GM12873 (cell line): ENCODE results near the gene FURIN.

Source experiments
- TF ChIP-seq, protein P1 (sequence below): IDR thresholded peaks from 2 replicates; pipeline ENCODE4 v1.5.1; 2012; ENCODE audit warnings: low read depth, mild to moderate bottlenecking, moderate library complexity, low read length, control low read depth; ENCODE audit not compliant: insufficient read depth; ENCODE audit errors: missing control alignments

Gene FURIN

DNA sequence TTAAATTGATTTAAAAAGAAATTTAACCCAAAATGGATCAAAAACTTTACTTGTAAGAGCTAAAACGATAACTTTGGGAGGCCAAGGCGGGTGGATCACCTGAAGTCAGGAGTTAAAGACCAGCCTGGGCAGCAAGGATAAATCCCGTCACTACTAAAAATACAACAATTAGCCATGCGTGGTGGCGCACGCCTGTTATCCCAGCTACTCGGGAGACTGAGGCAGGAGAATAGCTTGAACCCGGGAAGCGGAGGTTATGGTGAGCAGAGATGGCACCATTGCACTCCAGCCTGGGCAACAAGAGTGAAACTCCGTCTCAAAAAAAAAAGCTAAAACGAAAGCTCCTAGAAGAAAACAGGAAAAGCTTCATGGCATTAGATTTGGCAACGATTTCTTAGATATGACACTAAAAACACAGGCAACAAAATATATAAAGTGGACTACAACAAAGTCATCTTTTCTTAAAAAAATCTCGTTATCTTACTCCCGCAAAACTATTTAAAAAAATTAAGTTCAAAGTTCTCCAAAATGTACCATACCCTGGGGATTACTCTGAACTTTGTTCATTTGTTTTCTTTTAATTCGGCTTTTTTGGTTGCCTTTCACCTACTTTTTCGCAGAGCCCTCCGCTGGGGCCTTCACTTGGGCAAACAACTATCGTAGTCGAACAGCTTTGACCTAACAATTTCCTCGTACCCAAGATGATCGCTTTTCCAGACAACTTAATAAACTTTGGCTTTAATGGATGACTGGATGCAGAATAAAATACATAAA is 61.0 kb downstream of the FURIN start:
- TF ChIP-seq, protein P1, sequence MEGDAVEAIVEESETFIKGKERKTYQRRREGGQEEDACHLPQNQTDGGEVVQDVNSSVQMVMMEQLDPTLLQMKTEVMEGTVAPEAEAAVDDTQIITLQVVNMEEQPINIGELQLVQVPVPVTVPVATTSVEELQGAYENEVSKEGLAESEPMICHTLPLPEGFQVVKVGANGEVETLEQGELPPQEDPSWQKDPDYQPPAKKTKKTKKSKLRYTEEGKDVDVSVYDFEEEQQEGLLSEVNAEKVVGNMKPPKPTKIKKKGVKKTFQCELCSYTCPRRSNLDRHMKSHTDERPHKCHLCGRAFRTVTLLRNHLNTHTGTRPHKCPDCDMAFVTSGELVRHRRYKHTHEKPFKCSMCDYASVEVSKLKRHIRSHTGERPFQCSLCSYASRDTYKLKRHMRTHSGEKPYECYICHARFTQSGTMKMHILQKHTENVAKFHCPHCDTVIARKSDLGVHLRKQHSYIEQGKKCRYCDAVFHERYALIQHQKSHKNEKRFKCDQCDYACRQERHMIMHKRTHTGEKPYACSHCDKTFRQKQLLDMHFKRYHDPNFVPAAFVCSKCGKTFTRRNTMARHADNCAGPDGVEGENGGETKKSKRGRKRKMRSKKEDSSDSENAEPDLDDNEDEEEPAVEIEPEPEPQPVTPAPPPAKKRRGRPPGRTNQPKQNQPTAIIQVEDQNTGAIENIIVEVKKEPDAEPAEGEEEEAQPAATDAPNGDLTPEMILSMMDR, result no peak

DNA sequence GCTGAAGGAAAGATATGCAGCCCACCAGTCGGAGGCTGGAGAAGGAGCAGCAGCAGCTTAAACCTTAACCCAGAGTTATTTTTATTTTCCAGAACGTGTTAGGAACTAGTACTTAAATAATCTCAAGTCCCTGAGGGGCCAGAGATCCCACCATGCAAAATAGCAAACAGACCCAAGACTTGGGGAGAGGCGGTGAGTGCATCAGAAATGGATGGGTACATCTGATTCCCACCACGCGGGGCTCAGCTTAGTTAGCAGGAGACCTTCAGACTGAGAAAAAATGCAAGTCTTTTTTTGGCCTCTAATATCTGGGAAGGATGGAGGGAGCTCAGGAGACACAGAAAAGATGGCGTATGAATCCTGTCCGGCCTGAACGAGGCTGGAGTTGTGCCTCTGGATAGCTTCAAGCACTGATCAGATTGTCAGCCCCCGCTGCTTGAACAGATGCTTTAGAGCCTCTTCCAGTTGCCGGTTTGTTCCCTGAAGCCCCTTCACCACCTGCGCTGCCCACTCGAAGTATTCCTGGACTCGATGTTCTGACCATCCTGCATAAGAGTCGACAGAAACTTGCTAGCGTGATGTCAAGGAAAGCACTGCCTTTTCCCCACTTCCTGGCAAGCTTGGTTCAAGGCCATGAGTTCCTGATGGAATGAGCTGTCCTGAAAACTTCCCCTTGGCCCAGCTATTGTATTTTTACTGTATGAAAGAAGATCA is 62.6 kb downstream of the FURIN start:
- TF ChIP-seq, protein P1, result no peak

DNA sequence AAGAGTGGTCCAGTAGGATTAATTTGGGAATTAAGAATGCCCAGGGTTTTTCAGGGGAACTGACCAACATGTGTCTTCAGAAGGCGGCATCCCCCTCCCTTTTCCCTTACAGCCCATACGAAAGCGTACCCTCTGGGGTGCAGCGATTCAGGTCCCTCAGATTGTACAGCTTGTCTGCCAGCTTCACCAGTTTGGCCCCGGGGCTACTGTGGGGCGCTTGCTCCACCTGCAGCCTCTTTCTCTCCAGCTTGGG is 63.1 kb downstream of the FURIN start:
- TF ChIP-seq, protein P1, result no peak

DNA sequence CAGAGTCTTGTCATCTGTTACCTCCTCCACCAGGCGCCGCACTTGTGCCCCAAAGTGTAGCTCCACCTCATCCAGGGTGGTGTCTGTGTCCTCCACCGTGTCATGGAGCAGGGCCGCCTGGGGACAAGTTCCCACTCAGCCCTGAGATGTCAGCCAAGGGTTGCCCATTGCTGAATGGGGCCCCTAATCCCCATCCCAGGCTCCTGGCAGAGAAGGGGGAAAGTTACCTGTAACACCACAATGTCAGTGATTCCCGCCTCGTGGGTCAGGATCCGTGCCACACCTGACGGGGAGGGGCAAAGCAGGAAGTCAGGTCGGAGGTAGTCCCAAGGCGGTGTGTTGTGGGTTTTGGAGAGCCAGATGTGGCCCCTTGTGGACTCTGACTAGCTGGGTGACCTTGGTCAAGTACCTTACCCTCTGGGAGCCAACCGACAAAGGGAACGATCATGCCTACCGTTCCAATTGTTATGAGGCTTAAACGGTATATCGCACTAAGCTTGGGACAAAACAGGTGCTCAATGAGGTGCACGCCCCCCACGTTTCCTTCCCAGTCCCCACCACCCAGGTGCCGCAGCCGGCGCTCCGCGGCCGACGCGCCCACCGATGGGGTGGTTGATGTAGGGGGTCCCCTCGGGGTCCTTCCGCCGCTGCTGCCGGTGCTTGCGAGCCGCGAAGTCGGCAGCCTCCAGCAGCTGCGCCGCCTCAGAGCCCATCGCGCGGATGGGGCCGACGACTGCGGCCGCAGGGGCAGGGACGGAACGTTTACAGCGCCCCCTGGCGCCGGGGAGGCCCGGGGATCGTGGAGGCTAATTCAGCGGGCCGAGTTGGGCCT is 63.7 kb downstream of the FURIN start, which contains the start of gene HDDC3:
Gene HDDC3 (minus strand): TSS at position 722 of the 832 bp plus-strand sequence. CDS start 9 bp downstream, at position 713.
- TF ChIP-seq, protein P1, result peak; percentile 86

DNA sequence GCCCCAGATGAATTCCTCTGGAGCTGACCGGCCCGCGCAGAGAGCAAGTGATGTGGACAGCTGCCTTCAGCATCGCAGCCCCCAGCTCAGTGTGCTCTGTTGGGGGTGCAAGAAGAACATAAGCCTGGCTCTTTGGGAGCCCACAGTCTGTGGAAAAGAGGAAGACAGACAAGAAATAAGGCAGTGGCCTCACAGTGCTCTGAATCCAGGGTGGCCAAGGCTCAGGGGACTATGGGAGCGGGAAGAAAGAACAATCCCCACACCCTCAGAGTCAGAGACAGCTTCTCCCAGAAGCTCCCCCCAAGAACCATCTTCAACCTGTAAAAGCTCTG is 64.2 kb downstream of the FURIN start:
- TF ChIP-seq, protein P1, result no peak
